GM19467 (cell line): ENCODE results near the gene SHC1.

Experiments used
- ATAC-seq: cut with Tn5 transposase; IDR thresholded peaks from one replicate; pipeline ENCODE4 v1.9.1; 2021; ENCODE audit warnings: mild to moderate bottlenecking, moderate library complexity; ENCODE audit not compliant: unreplicated experiment

SHC1 gene

GRCh38 chr1:155009221-155009711 is 38.7 kb upstream of the SHC1 start:
- no peak for ATAC-seq

- ATAC-seq = no peak
These were observed 37.7 kb upstream of the SHC1 start for GRCh38 chr1:155008015-155008941.

GRCh38 chr1:155007251-155007828 is 36.8 kb upstream of the SHC1 start:
- ATAC-seq = no peak

GRCh38 chr1:155006601-155007101 is 36.1 kb upstream of the SHC1 start:
- no peak for ATAC-seq

- no peak for ATAC-seq
These were observed 34.8 kb upstream of the SHC1 start for GRCh38 chr1:155005076-155006011.

GRCh38 chr1:155004352-155005075 is 34.0 kb upstream of the SHC1 start:
- ATAC-seq = no peak

- ATAC-seq = no peak
These were observed 33.3 kb upstream of the SHC1 start for GRCh38 chr1:155003766-155004351.

GRCh38 chr1:155003227-155003765 is 32.7 kb upstream of the SHC1 start:
- ATAC-seq = no peak

GRCh38 chr1:155002464-155003226 is 32.1 kb upstream of the SHC1 start, which contains the start of gene ZBTB7B:
Gene ZBTB7B, plus strand, starts transcription at chr1:155002802. Its CDS starts 11,859 bp downstream, at chr1:155014661.
- ATAC-seq = no peak

- peak; percentile 49 for ATAC-seq
These were observed 31.3 kb upstream of the SHC1 start for GRCh38 chr1:155001675-155002463.

- ATAC-seq = peak; percentile 5
These were observed 30.8 kb upstream of the SHC1 start for GRCh38 chr1:155001425-155001674.

- ATAC-seq = peak; percentile 32
These were observed 30.3 kb upstream of the SHC1 start for GRCh38 chr1:155000726-155001424.

GRCh38 chr1:155000411-155000725 is 29.8 kb upstream of the SHC1 start:
- no peak for ATAC-seq

GRCh38 chr1:154999571-155000410 is 29.2 kb upstream of the SHC1 start:
- ATAC-seq = no peak

GRCh38 chr1:154998818-154999570 is 28.4 kb upstream of the SHC1 start:
- ATAC-seq = no peak

GRCh38 chr1:154998201-154998780 is 27.7 kb upstream of the SHC1 start:
- ATAC-seq = no peak
